MG63 (cell line): ENCODE measurements around the gene SIN3B. TPM values are rescaled to one million over a fixed set of nuclear protein-coding genes. Genes with fewer than 3 reads are reported as not detected.

ENCODE experiments used
- DNase-seq: peaks from one replicate; pipeline ENCODE4 v3.0.0-alpha.2; 2020
- H3K27me3 ChIP-seq: fragments of 250-450 bp; sonication (Bioruptor Pico); 2 replicates; pipeline ENCODE4 v1.5.1; 2020; ENCODE audit warnings: mild to moderate bottlenecking, moderate library complexity
- H3K36me3 ChIP-seq: fragments of 250-450 bp; sonication (Bioruptor Pico); 2 replicates; pipeline ENCODE4 v1.5.1; 2020; ENCODE audit warnings: mild to moderate bottlenecking, moderate library complexity
- H3K4me3 ChIP-seq: fragments of 250-450 bp; sonication (Bioruptor Pico); 2 replicates; pipeline ENCODE4 v1.5.1; 2020; ENCODE audit warnings: mild to moderate bottlenecking, moderate library complexity
- H3K9me3 ChIP-seq: fragments of 250-450 bp; sonication (Bioruptor Pico); 2 replicates; pipeline ENCODE4 v1.5.1; 2020; ENCODE audit warnings: mild to moderate bottlenecking, moderate library complexity
- total RNA-seq: library from RNA; depleted of rRNA; stranded (reverse); fragments of >200 nt; shearing (Covaris generic); gene quantifications from 2 replicates; pipeline ENCODE4 v1.2.3, GENCODE V29; 2014; ENCODE audit warnings: low replicate concordance

SIN3B gene
- total RNA-seq, 1 experiment from 2014 or later: 44.1 TPM

- H3K36me3 ChIP-seq: no peaks in the 10 kb centered on the region
- DNase-seq: no peak
Measured at GRCh38 chr19:16807549-16808284, 21.5 kb upstream of the SIN3B start.

GRCh38 chr19:16814526-16815100 is 14.6 kb upstream of the SIN3B start:
- DNase-seq: no peak
- Histone ChIP-seq H3K36me3 (no peaks in the 10 kb centered on the region), H3K9me3 (no peaks in the 10 kb centered on the region), H3K4me3 (no peak overlapping the region), H3K27me3 (no peaks in the 10 kb centered on the region)

More at GRCh38 chr19:16807549-16808284, 21.5 kb upstream of the SIN3B start:
- H3K9me3 ChIP-seq: no peaks in the 10 kb centered on the region
- no peaks in the 10 kb centered on the region for H3K27me3 ChIP-seq
- no peak overlapping the region for H3K4me3 ChIP-seq

GRCh38 chr19:16820056-16820455 is 9.1 kb upstream of the SIN3B start:
- Histone ChIP-seq H3K9me3 (no peaks in the 10 kb centered on the region), H3K4me3 (no peak overlapping the region), H3K36me3 (no peaks in the 10 kb centered on the region), H3K27me3 (no peaks in the 10 kb centered on the region)
- no peak for DNase-seq

GRCh38 chr19:16821081-16821480 is 8.1 kb upstream of the SIN3B start:
- no peaks in the 10 kb centered on the region for H3K36me3 ChIP-seq
- no peaks in the 10 kb centered on the region for H3K27me3 ChIP-seq
- no peak for DNase-seq
- H3K4me3 ChIP-seq: no peak overlapping the region
- no peaks in the 10 kb centered on the region for H3K9me3 ChIP-seq

- Histone ChIP-seq H3K36me3 (no peaks in the 10 kb centered on the region), H3K27me3 (no peaks in the 10 kb centered on the region), H3K9me3 (no peaks in the 10 kb centered on the region), H3K4me3 (no peak overlapping the region)
- DNase-seq: no peak
Measured at GRCh38 chr19:16822648-16823047, 6.5 kb upstream of the SIN3B start.

- Histone ChIP-seq H3K36me3 (no peaks in the 10 kb centered on the region), H3K27me3 (no peaks in the 10 kb centered on the region), H3K9me3 (no peaks in the 10 kb centered on the region), H3K4me3 (peak overlapping the region; percentile 27)
- DNase-seq: no peak
Measured at GRCh38 chr19:16824658-16825311, 4.4 kb upstream of the SIN3B start.

GRCh38 chr19:16825312-16826052 is 3.7 kb upstream of the SIN3B start:
- DNase-seq: peak; percentile 73
- no peaks in the 10 kb centered on the region for H3K9me3 ChIP-seq
- H3K4me3 ChIP-seq: peak overlapping the region; percentile 27
- peaks cover 5% of the 10 kb centered on the region for H3K36me3 ChIP-seq
- no peaks in the 10 kb centered on the region for H3K27me3 ChIP-seq

- peaks cover 42% of the 10 kb centered on the region for H3K36me3 ChIP-seq
- peak overlapping the region; percentile 91 for H3K4me3 ChIP-seq
- no peak for DNase-seq
- no peaks in the 10 kb centered on the region for H3K9me3 ChIP-seq
- H3K27me3 ChIP-seq: no peaks in the 10 kb centered on the region
Measured at GRCh38 chr19:16829822-16830289, 658 bp downstream of the SIN3B start.

- Histone ChIP-seq H3K9me3 (no peaks in the 10 kb centered on the region), H3K36me3 (peaks cover 48% of the 10 kb centered on the region), H3K27me3 (no peaks in the 10 kb centered on the region), H3K4me3 (peak overlapping the region; percentile 91)
- no peak for DNase-seq
Measured at GRCh38 chr19:16830679-16831078, 1.5 kb downstream of the SIN3B start.

- Histone ChIP-seq H3K36me3 (peaks cover 57% of the 10 kb centered on the region), H3K27me3 (no peaks in the 10 kb centered on the region), H3K9me3 (no peaks in the 10 kb centered on the region), H3K4me3 (no peak overlapping the region)
- DNase-seq: no peak
Measured at GRCh38 chr19:16831531-16831930, 2.3 kb downstream of the SIN3B start.

- DNase-seq: peak; percentile 42
Measured at GRCh38 chr19:16834747-16835146, 5.5 kb downstream of the SIN3B start.

GRCh38 chr19:16836115-16837034 is 7.2 kb downstream of the SIN3B start:
- H3K36me3 ChIP-seq: peaks cover 80% of the 10 kb centered on the region
- DNase-seq: no peak

More at GRCh38 chr19:16834747-16835146, 5.5 kb downstream of the SIN3B start:
- Histone ChIP-seq H3K36me3 (peaks cover 76% of the 10 kb centered on the region), H3K27me3 (no peaks in the 10 kb centered on the region), H3K4me3 (no peak overlapping the region), H3K9me3 (no peaks in the 10 kb centered on the region)

GRCh38 chr19:16837035-16837362 is 7.8 kb downstream of the SIN3B start:
- H3K9me3 ChIP-seq: no peaks in the 10 kb centered on the region
- no peak for DNase-seq
- peaks cover 80% of the 10 kb centered on the region for H3K36me3 ChIP-seq
- no peaks in the 10 kb centered on the region for H3K27me3 ChIP-seq
- H3K4me3 ChIP-seq: no peak overlapping the region

More at GRCh38 chr19:16836115-16837034, 7.2 kb downstream of the SIN3B start:
- no peaks in the 10 kb centered on the region for H3K9me3 ChIP-seq
- no peak overlapping the region for H3K4me3 ChIP-seq
- no peaks in the 10 kb centered on the region for H3K27me3 ChIP-seq

- DNase-seq: no peak
- Histone ChIP-seq H3K27me3 (no peaks in the 10 kb centered on the region), H3K36me3 (peaks cover 83% of the 10 kb centered on the region), H3K9me3 (no peaks in the 10 kb centered on the region), H3K4me3 (no peak overlapping the region)
Measured at GRCh38 chr19:16841391-16841926, 12.3 kb downstream of the SIN3B start.

GRCh38 chr19:16846901-16847300 is 17.7 kb downstream of the SIN3B start:
- Histone ChIP-seq H3K4me3 (no peak overlapping the region), H3K27me3 (no peaks in the 10 kb centered on the region), H3K9me3 (no peaks in the 10 kb centered on the region), H3K36me3 (peaks cover 93% of the 10 kb centered on the region)
- DNase-seq: no peak

GRCh38 chr19:16847430-16847829 is 18.2 kb downstream of the SIN3B start:
- DNase-seq: no peak
- Histone ChIP-seq H3K4me3 (no peak overlapping the region), H3K36me3 (peaks cover 93% of the 10 kb centered on the region), H3K9me3 (no peaks in the 10 kb centered on the region), H3K27me3 (no peaks in the 10 kb centered on the region)
